ENCODE data around the gene SIX2.

DNA sequence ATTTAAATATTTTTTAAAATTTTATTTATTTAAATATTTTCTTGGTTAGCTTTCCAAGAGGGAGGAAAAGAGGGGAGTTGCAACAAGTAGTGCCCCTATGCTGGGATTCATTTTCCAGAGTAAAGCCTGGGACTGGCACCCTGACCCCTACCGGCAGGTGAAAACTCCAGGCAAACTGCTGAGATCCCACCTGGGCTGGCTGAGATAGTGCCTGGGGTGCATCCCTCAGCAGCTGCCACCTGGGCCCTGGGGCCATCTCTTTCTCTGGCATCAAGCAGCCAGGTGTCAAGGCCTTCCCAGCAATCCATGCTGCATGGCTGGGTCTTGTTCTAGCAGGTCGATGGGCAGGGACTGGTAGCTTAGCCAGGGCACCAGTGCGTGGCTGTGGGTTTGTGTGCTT lies 6.6 kb downstream of the SIX2 start:
- TF ChIP-seq, protein P1, sequence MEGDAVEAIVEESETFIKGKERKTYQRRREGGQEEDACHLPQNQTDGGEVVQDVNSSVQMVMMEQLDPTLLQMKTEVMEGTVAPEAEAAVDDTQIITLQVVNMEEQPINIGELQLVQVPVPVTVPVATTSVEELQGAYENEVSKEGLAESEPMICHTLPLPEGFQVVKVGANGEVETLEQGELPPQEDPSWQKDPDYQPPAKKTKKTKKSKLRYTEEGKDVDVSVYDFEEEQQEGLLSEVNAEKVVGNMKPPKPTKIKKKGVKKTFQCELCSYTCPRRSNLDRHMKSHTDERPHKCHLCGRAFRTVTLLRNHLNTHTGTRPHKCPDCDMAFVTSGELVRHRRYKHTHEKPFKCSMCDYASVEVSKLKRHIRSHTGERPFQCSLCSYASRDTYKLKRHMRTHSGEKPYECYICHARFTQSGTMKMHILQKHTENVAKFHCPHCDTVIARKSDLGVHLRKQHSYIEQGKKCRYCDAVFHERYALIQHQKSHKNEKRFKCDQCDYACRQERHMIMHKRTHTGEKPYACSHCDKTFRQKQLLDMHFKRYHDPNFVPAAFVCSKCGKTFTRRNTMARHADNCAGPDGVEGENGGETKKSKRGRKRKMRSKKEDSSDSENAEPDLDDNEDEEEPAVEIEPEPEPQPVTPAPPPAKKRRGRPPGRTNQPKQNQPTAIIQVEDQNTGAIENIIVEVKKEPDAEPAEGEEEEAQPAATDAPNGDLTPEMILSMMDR (IDR thresholded peaks at IDR 0.05) = no peak
- no peak for TF ChIP-seq REST (IDR thresholded peaks at IDR 0.05; ENCODE audit: insufficient read depth in 1 of 2, low read depth in 2 of 2, low read length in 1 of 2)
